ENCODE measurements around the gene UBE2M.

DNA sequence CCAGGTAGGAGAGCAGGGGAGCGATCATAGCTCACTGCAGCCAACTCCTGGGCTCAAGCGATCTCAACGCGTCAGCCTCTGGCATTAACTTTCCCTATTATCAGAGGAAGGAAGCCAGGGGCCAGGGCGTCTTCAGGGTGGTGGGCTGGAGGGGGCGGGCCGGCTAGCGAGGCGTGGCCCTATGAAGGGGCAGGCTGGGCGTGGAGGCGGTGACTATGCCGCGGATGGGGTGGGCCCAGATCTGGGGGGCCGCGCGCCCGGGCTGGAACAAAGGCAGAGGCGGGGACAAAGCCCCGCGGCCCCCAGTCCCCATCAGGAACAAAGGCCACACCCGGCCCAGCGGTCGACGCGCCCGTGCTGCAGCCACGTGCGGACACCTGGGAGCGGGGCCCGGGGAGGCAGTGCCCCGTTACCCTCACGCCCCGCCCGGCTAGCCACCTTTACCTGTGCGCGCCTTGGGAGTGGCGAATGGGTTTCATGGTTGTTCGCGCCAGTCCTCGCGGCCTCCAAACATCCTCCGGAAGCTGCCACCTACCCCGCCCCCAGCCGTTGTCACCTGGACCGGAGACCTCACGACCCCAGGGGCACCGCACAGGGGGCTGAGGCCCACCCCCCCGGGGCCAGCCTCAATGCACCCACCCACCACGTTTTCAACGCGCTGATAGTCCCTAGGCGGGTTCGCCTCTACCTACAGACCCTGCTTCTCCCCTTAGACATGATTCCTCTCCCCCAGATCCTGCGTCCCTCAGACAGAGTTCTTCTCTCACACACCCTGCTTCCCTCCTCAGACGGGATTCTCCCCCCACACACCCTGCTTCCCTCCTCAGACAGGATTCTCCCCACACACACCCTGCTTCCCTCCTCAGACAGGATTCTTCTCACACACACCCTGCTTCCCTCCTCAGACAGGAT lies 19.9 kb downstream of the UBE2M start:
- no peak for TF ChIP-seq ZNF274 (IDR thresholded peaks at IDR 0.05; ENCODE audit: low read depth, low read length)
- no peak for TF ChIP-seq YY1 (IDR thresholded peaks at IDR 0.05; ENCODE audit: insufficient read depth, insufficient read length)

Data from NT2/D1 (cell line).